Stimulated activated CD4-positive, alpha-beta T cell treated with anti-CD3 and anti-CD28 coated beads, Interleukin-4, amount 100 ng/mL, for 1 hour (primary cell): ENCODE results near the gene RIBC2.

Experiments used
- DNase-seq: peaks from one replicate; pipeline ENCODE4 v3.0.0-alpha.2; 2020

The RIBC2 gene

GRCh38 chr22:45475851-45476514 is 62.5 kb downstream of the RIBC2 start:
- DNase-seq, result no peak

GRCh38 chr22:45476814-45477213 is 63.3 kb downstream of the RIBC2 start:
- no peak for DNase-seq

GRCh38 chr22:45477366-45478107 is 64.0 kb downstream of the RIBC2 start:
- DNase-seq, result no peak

- no peak for DNase-seq
These were observed 64.7 kb downstream of the RIBC2 start for GRCh38 chr22:45478108-45478771.

DNA sequence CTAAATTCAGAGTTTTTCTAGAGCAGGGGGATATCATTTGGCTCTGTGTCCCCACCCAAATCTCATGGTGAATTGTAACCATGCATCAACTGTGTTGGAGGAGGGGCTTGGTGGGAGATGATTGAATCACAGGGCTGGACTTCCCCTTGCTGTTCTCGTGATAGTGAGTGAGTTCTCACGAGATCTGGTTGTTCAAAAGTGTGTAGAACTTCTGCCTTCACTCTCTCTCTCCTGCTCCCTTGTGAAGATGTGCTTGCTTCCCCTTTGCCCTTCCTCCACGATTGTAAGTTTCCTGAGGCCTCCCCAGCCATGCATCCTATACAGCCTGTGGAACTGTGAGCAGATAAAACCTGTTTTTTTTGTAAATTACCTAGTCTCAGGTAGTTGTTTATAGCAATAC is 67.2 kb downstream of the RIBC2 start:
- no peak for DNase-seq

GRCh38 chr22:45481661-45482060 is 68.2 kb downstream of the RIBC2 start:
- DNase-seq, result no peak
